Right kidney (tissue), 1 donor: ENCODE data around the gene MYO18A.

Source experiments
- DNase-seq: peaks from one replicate; pipeline ENCODE4 v3.0.0-alpha.2; 2016

Gene MYO18A

GRCh38 chr17:29167393-29168078, 12.7 kb downstream of the MYO18A start:
- DNase-seq: no peak

- DNase-seq: no peak
These were observed 13.7 kb downstream of the MYO18A start for GRCh38 chr17:29166507-29166887.

DNA sequence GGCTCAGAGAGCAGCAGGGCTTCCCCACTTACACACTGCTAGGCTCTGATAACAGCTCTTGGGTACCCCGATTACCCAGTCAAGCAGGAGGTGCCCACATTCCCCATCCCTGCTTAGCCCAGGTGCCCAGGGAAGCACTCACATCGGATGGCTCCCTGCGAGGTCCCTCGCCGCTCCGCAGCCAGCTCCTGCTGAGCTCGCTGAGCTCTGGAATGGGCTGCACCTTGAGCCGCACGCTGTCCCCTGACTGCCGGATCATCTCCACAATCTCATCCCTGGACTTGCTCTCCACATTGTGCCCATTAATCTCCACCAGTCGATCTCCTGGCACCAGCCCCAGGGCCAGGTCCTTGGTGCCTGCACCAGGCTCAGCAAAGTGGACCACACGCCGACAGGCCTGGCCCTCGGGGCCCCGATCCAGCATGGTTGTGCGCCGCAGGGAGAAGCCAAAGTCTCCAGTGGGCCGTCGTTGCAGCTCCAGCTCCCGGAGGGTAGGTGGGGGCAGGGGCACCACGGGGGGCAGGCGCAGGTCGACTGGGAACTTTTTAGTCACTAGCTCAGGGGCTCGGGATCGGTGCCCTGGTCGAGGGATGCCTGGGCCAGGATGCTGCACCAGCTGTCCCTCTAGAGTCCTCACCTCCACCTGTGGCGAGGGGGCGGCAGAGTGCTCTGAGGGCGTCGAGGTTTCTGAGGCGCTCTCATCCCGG, 14.2 kb downstream of the MYO18A start:
- no peak for DNase-seq

GRCh38 chr17:29165261-29165660, 14.9 kb downstream of the MYO18A start:
- no peak for DNase-seq

DNA sequence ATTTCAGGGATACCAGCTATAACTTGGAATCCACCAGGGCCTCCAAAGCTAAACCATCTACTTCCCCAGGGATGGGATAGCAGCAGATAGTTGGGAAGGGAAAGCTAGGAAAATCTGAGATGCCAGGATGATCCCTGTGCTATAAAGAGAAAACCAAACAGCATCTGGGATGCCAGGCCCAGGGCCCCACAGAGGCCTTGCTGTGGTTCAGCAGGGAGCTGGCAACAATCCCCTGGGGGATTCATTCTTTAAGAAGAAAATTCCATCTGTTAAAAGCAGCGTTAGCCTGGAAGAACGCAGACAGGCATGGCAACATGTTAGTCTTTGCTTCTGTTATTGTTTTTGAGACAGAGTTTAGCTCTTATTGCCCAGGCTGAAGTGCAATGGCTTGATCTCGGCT, 16.6 kb downstream of the MYO18A start:
- DNase-seq: no peak

- DNase-seq: no peak
These were observed 17.3 kb downstream of the MYO18A start for GRCh38 chr17:29162909-29163341.

- no peak for DNase-seq
These were observed 17.9 kb downstream of the MYO18A start for GRCh38 chr17:29162082-29162908.

GRCh38 chr17:29160253-29160652, 19.9 kb downstream of the MYO18A start:
- no peak for DNase-seq

GRCh38 chr17:29159306-29159860, 20.8 kb downstream of the MYO18A start:
- no peak for DNase-seq

GRCh38 chr17:29158488-29159275, 21.5 kb downstream of the MYO18A start:
- no peak for DNase-seq

DNA sequence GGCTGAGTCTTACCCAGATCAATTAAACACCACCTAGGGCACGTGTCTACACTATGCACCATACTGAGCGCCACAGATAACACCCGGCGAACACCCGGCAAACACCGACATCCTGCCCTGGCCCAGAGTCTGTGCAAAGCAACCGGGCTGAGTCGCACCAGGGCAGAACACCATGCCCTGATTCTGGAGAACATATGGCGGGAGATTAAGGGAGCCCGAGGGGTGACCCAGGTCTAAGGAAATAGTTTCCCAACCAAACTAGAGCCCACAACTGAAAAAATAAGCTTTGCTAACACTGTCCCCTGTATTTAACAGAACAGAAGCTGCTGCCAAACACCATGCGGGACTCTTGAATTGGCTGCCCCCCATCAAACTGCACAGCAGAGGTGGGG, 22.1 kb downstream of the MYO18A start:
- no peak for DNase-seq

GRCh38 chr17:29157310-29157709, 22.9 kb downstream of the MYO18A start:
- DNase-seq: no peak

GRCh38 chr17:29156781-29157180, 23.4 kb downstream of the MYO18A start:
- DNase-seq: no peak

GRCh38 chr17:29155966-29156338, 24.2 kb downstream of the MYO18A start:
- no peak for DNase-seq

- no peak for DNase-seq
These were observed 24.8 kb downstream of the MYO18A start for GRCh38 chr17:29155227-29155965.

- no peak for DNase-seq
These were observed 25.5 kb downstream of the MYO18A start for GRCh38 chr17:29154516-29155226.

- DNase-seq: no peak
These were observed 28.6 kb downstream of the MYO18A start for GRCh38 chr17:29151567-29151966.

GRCh38 chr17:29150161-29150560, 30.0 kb downstream of the MYO18A start:
- no peak for DNase-seq

GRCh38 chr17:29149431-29150064, 30.6 kb downstream of the MYO18A start:
- DNase-seq: no peak

- peak; percentile 94 for DNase-seq
These were observed 31.3 kb downstream of the MYO18A start for GRCh38 chr17:29148790-29149430.
